Epithelial cell of proximal tubule (primary cell): ENCODE results near the gene CUX1. TPM values are rescaled to one million over a fixed set of nuclear protein-coding genes. Genes with fewer than 3 reads are reported as not detected.

Experiments used
- DNase-seq: peaks from one replicate; pipeline ENCODE4 v3.0.0-alpha.2; 2011; ENCODE audit warnings: low read depth
- H3K4me3 ChIP-seq: 2 replicates; pipeline ENCODE4 v1.5.1; 2011; ENCODE audit warnings: low read depth, mild to moderate bottlenecking, low read length
- total RNA-seq: library from RNA; depleted of rRNA; stranded (reverse); fragments of >200 nt; gene quantifications from 2 replicates; pipeline ENCODE4 v1.2.3, GENCODE V29; 2015
- TF ChIP-seq, protein P1 (sequence below): conservative IDR thresholded peaks from 2 replicates; pipeline ENCODE4 v1.5.1; 2012; ENCODE audit warnings: low read depth, mild to moderate bottlenecking, low read length

The CUX1 gene
- total RNA-seq, 1 donor from 2014 or later, result 37.3 TPM

DNA sequence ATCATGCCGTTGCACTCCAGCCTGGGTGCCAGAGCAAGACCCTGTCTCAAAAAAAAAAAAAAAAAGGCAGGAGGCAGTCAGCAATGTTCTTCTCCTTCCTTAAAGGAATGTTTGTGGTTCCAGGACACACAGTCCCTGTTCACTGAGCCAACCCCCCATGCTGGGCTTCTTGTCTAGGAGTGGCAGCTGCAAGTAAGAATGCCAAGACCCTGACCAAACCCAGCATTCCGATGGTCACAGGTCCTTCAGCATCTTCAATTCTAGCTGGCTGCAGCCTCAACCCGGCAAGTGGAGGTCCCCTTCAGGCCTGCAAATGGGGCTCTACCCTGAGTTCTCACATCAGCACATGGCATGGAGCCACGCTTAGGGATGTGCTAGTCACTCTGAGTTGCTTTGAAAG lies 38.2 kb upstream of the CUX1 start:
- TF ChIP-seq, protein P1, sequence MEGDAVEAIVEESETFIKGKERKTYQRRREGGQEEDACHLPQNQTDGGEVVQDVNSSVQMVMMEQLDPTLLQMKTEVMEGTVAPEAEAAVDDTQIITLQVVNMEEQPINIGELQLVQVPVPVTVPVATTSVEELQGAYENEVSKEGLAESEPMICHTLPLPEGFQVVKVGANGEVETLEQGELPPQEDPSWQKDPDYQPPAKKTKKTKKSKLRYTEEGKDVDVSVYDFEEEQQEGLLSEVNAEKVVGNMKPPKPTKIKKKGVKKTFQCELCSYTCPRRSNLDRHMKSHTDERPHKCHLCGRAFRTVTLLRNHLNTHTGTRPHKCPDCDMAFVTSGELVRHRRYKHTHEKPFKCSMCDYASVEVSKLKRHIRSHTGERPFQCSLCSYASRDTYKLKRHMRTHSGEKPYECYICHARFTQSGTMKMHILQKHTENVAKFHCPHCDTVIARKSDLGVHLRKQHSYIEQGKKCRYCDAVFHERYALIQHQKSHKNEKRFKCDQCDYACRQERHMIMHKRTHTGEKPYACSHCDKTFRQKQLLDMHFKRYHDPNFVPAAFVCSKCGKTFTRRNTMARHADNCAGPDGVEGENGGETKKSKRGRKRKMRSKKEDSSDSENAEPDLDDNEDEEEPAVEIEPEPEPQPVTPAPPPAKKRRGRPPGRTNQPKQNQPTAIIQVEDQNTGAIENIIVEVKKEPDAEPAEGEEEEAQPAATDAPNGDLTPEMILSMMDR, result no peak
- no peak overlapping the region for H3K4me3 ChIP-seq
- no peak for DNase-seq

DNA sequence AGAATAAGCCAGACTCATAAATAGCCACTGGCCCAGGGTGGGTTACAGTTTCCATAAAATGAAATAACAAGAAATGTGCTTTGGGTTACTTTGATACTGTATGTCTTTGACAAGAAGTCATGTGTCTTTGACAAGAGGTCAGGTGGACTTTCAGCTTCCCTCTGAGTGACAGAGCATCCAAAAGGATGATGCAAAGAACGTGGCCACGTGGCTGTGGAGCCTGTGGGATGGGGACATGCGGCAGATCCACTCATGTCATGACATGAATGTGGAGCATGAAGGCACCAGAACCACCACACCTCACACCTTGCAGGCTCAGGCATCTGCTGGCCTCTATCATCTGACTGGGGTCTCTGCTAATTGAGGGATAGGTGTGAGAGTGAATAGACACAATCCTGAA lies 37.1 kb upstream of the CUX1 start:
- H3K4me3 ChIP-seq, result no peak overlapping the region
- no peak for DNase-seq
- TF ChIP-seq, protein P1, result no peak

DNA sequence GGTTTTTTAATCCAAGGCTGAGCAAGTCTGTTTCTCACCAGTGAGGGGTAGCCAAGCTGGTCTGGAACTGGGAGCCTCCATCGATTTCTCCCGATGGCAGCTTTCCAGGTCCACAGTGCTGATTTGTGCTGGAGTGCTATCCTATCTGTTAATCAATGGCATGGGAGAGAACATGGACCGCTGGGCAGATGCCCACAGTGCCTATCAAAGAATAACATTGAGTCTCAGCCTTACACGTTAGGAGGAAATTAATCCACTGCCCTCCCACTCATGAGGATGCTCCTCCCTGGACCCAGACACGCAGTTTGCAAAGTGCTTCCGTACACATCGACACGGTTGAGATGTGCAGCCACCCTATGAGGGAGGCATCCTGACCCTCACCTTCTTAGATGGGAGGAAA lies 36.0 kb upstream of the CUX1 start:
- DNase-seq, result no peak
- no peak overlapping the region for H3K4me3 ChIP-seq
- TF ChIP-seq, protein P1, result no peak

DNA sequence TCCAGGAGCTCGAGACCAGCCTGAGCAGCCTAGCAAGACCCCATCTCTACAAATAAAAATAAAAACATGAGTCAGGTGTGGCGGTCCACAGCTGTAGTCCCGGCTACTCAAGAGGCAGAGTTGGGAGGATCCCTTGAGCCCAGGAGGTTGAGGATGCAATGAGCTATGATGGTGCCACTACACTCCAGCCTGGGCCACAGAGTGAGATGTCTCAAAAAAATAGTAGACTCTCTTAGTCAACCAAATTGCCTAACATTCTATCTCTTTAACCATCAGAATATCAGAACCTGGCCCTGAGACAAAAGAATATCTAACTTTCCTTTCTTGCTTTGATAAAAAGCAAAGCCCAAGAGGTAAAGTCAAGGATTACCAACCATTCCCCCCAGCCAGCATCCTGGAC lies 35.0 kb upstream of the CUX1 start:
- no peak overlapping the region for H3K4me3 ChIP-seq
- TF ChIP-seq, protein P1, result no peak

DNA sequence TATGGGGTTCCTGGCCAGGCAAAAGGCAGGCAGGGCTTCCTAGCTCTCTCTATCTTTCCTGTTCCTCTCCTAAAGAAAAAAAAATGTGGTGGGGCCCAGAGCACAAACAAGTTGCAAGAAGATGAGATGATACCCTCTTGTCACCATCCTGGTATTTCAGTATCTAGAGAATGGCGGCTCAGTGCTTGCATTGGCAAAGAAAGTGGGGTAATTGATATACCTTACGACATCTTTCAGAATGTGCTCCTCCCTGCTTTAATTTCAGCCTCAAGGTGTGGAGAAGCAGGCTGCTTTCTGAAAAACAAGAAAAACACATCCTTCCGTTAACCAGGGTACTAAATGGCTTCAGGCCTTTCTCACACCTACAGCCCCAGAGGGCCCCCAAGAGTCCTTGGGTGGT lies 34.5 kb upstream of the CUX1 start:
- no peak overlapping the region for H3K4me3 ChIP-seq
- no peak for DNase-seq
- TF ChIP-seq, protein P1, result no peak

More for the DNA sequence above, 35.0 kb upstream of the CUX1 start:
- no peak for DNase-seq

DNA sequence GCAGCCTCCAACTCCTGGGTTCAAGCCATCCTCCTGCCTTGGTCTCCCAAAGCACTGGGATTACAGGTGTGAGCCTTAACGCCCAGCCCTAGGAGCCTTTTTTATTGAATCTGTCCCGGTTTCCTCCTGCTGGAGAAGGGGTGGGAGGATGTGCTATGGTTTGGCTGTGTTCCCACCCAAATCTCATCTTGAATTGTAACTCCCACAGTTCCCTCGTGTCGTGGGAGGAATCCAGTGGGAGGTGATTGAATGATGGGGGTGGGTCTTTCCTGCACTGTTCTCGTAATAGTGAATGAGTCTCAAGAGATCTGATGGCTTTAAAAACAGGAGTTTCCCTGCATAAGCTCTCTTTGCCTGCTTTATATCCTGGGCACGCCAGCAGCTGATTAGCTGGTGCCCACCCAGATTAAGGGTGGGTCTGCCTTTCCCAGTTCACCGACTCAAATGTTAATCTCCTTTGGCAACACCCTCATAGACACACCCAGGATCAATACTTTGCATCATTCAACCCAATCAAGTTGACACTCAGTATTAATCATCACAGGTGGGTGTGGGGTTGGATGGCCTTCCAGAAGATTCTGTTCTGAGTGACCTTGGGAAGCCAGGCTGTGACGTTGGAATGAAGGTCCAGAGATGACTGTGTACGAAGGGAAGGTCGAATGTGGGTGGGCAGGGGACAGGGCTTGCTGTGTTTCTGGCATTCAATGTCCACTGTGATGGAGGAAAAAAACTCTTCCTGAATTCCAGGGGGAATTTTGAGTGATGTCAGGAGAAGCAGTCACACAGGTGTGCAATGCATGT lies 33.8 kb upstream of the CUX1 start:
- no peak for DNase-seq
- TF ChIP-seq, protein P1, result no peak
- H3K4me3 ChIP-seq, result no peak overlapping the region
